Endothelial cell of umbilical vein (primary cell): ENCODE data around the gene ANGEL1. TPM values are rescaled to one million over a fixed set of nuclear protein-coding genes. Genes with fewer than 3 reads are reported as not detected.

Experiments
- BruUV-seq: library from RNA; stranded (reverse); fragments of 400-500 nt; replicated peaks from 2 replicates; lab custom pipeline; 2021; lab: Mats Ljungman, UMichigan
- CTCF ChIA-PET: fragments of 300-600, 350-600 bp; sonication (Branson Sonifier 250); formaldehyde crosslinking; loops from one replicate; lab custom pipeline; 2021; ENCODE audit warnings: antibody characterized with exemption, inconsistent platforms; lab: Charles Lee
- POLR2A ChIA-PET: fragments of 300-600, 350-600 bp; sonication (Branson Sonifier 250); formaldehyde crosslinking; loops from one replicate; lab custom pipeline; 2021; ENCODE audit warnings: antibody characterized with exemption, inconsistent platforms; lab: Charles Lee
- DNase-seq: peaks from one replicate; pipeline ENCODE4 v3.0.0-alpha.2; 2011; ENCODE audit warnings: low read depth, low spot score
- FAIRE-seq: peaks from 2 replicates; lab custom pipeline; 2011; peaks lifted over from hg19 to GRCh38; lab: Jason Lieb, UNC
- H2AFZ ChIP-seq: 2 replicates; pipeline ENCODE4 v1.6.0; 2012; ENCODE audit warnings: low read depth, low read length, control low read depth, inconsistent platforms
- H3K27ac ChIP-seq: 2 replicates; pipeline ENCODE4 v1.5.1; 2011; ENCODE audit warnings: low read depth, mild to moderate bottlenecking, control low read depth, low read length, moderate library complexity; ENCODE audit not compliant: insufficient read depth
- H3K27me3 ChIP-seq, 2 experiments: 2 replicates each; pipeline versions ENCODE4 v1.6.0 to v1.6.1; 2011; ENCODE audit warnings: low read length in 2 of 2, mixed read lengths in 1 of 2; ENCODE audit not compliant: control insufficient read depth in 2 of 2, insufficient read depth in 2 of 2
- H3K36me3 ChIP-seq, 2 experiments: 2 replicates in 1 of 2; 3 replicates in 1 of 2; pipeline ENCODE4 v1.5.1; 2011; ENCODE audit warnings: low read length in 2 of 2, mild to moderate bottlenecking in 1 of 2, moderate library complexity in 1 of 2; ENCODE audit not compliant: control insufficient read depth in 2 of 2, insufficient read depth in 2 of 2; ENCODE audit errors: extremely low read depth in 1 of 2
- H3K4me1 ChIP-seq: 3 replicates; pipeline ENCODE4 v1.5.1; 2011; ENCODE audit warnings: mild to moderate bottlenecking, low read length; ENCODE audit not compliant: control insufficient read depth, insufficient read depth; ENCODE audit errors: extremely low read depth
- H3K4me2 ChIP-seq: 2 replicates; pipeline ENCODE4 v1.6.1; 2011; ENCODE audit warnings: low read length, control low read depth, mixed read lengths; ENCODE audit not compliant: insufficient read depth
- H3K4me3 ChIP-seq, 3 experiments: fragments of 200-600 bp in 1 of 3; sonication (generic), shearing (Covaris generic) in 1 of 3; replicated peaks in 1 of 3; 2 replicates each; pipeline ENCODE4 v1.5.1; 2011 to 2016; ENCODE audit warnings: control low read depth in 3 of 3, low read length in 3 of 3, mild to moderate bottlenecking in 2 of 3, inconsistent platforms in 1 of 3, low read depth in 1 of 3, moderate library complexity in 1 of 3; ENCODE audit not compliant: insufficient read depth in 1 of 3
- H3K79me2 ChIP-seq: 2 replicates; pipeline ENCODE4 v1.6.0; 2012; ENCODE audit warnings: low read length, inconsistent platforms; ENCODE audit not compliant: control insufficient read depth, insufficient read depth
- H3K9ac ChIP-seq: replicated peaks from 2 replicates; pipeline ENCODE3; 2011; ENCODE audit warnings: low read length, control low read depth; ENCODE audit not compliant: insufficient read depth; ENCODE audit errors: extremely low read depth
- H3K9me1 ChIP-seq: replicated peaks from 3 replicates; pipeline ENCODE4 v1.6.0; 2011; ENCODE audit warnings: mild to moderate bottlenecking, low read length; ENCODE audit not compliant: control insufficient read depth, insufficient read depth; ENCODE audit errors: extremely low read depth
- H3K9me3 ChIP-seq: replicated peaks from 2 replicates; pipeline ENCODE4 v1.5.1; 2012; ENCODE audit warnings: low read length, inconsistent platforms; ENCODE audit not compliant: control insufficient read depth, insufficient read depth
- H4K20me1 ChIP-seq: replicated peaks from 2 replicates; pipeline ENCODE3; 2011; ENCODE audit warnings: mild to moderate bottlenecking, low read length; ENCODE audit not compliant: control insufficient read depth, insufficient read depth; ENCODE audit errors: extremely low read depth
- CTCF ChIP-seq, 2 donors: IDR thresholded peaks; 1 replicate in 1 of 2; 2 replicates in 1 of 2; pipeline ENCODE4 v1.5.1; 2011; ENCODE audit warnings: low read length in 2 of 2, mild to moderate bottlenecking in 2 of 2, moderate library complexity in 2 of 2, control low read depth in 1 of 2, inconsistent platforms in 1 of 2, low read depth in 1 of 2; ENCODE audit not compliant: insufficient read depth in 1 of 2; ENCODE audit errors: extremely low read depth in 1 of 2
- FOS ChIP-seq: IDR thresholded peaks from 2 replicates; pipeline ENCODE4 v1.6.1; 2011; ENCODE audit warnings: mild to moderate bottlenecking, low read length, moderate library complexity, borderline replicate concordance; ENCODE audit not compliant: insufficient read depth
- GATA2 ChIP-seq: IDR thresholded peaks from 2 replicates; pipeline ENCODE4 v1.7.0; 2011; ENCODE audit warnings: low read depth, mild to moderate bottlenecking, moderate library complexity, mixed read lengths, low read length; ENCODE audit not compliant: insufficient read length, insufficient read depth
- POLR2A ChIP-seq: IDR thresholded peaks from 2 replicates; pipeline ENCODE4 v1.6.1; 2012; ENCODE audit warnings: low read depth, mild to moderate bottlenecking, control low read depth, low read length
- POLR2AphosphoS5 ChIP-seq: IDR thresholded peaks from 2 replicates; pipeline ENCODE4 v1.6.1; 2012; ENCODE audit warnings: low read depth, mild to moderate bottlenecking, control low read depth, low read length, moderate library complexity; ENCODE audit not compliant: insufficient read depth
- dilution Hi-C: fragments of 300-500 bp; cut with MboI; formaldehyde crosslinking; loops from one replicate; pipeline ENCODE4 v1.15.0; 2019; ENCODE audit warnings: low sequenced_read_pairs; ENCODE audit not compliant: extremely low pct_ligation_motif_present
- intact Hi-C: fragments of 100-400 bp; cut with micrococcal nuclease; formaldehyde crosslinking; loops from one replicate; pipeline ENCODE4 v1.10.0; 2022
- polyA plus RNA-seq, 4 experiments: library from polyadenylated mRNA; depleted of rRNA in 3 of 4; stranded (reverse) in 3 of 4; unstranded in 1 of 4; fragments of >200 nt; gene quantifications; 2 replicates each; pipeline versions ENCODE4 v1.2.1 to v1.2.3, GENCODE V29; 2011 to 2012; ENCODE audit warnings: missing spikeins in 1 of 4
- total RNA-seq: library from RNA; stranded (reverse); gene quantifications from 2 replicates; pipeline ENCODE4 v1.2.3, GENCODE V29; 2021

Gene ANGEL1
- total and polyA plus RNA-seq, 2 donors (not counting 3 experiments of a cell fraction or from before 2014, with no cell fraction given): 14.8 to 22.0 TPM

GRCh38 chr14:76773188-76773885 lies 39.3 kb downstream of the ANGEL1 start:
- peaks cover 0 to 17% of the 10 kb centered on the region in 2 experiments for H3K36me3 ChIP-seq
- no peaks in the 10 kb centered on the region for H3K79me2 ChIP-seq
- peaks cover 27% of the 10 kb centered on the region for H3K4me1 ChIP-seq
- H2AFZ ChIP-seq: peak overlapping the region; percentile 85
- no peaks in the 10 kb centered on the region for H3K27me3 ChIP-seq
- peak overlapping the region; percentile 52 for H3K4me2 ChIP-seq
- H3K9me1 ChIP-seq: no peaks in the 10 kb centered on the region
- H3K27ac ChIP-seq: peak overlapping the region; percentile 92
- DNase-seq (peak; percentile 89), FAIRE-seq (peak; percentile 98)
- peak overlapping the region; percentile 38 for H3K9ac ChIP-seq
- TSS peak; percentile 7 for BruUV-seq
- intact Hi-C loops (loop anchor here (1.0 kb wide), 4 partner anchors 11 to 57 kb away; no protein-coding TSS in a partner anchor), dilution Hi-C loops (no loop called here)
- CTCF ChIA-PET: interaction anchor here (1.2 to 6.0 kb wide), 5 partner anchors 11 to 63 kb away, joined by 3 to 64 read pairs (median 5); partner anchors contain the start of gene VASH1
- no peaks in the 10 kb centered on the region for H4K20me1 ChIP-seq
- TF ChIP-seq POLR2AphosphoS5 (no peak), FOS (peak; percentile 87)
- POLR2A ChIA-PET: no interaction called here
- H3K9me3 ChIP-seq: no peaks in the 10 kb centered on the region
- H3K4me3 ChIP-seq: no peak overlapping the region

- H3K79me2 ChIP-seq: no peaks in the 10 kb centered on the region
- peak overlapping the region; percentile 45 for H3K9ac ChIP-seq
- DNase-seq (peak; percentile 95), FAIRE-seq (peak; percentile 93)
- no peaks in the 10 kb centered on the region for H4K20me1 ChIP-seq
- dilution Hi-C loops: no loop called here
- intact Hi-C loops: loop anchor here (1.0 kb wide), 4 partner anchors 10 to 56 kb away; no protein-coding TSS in a partner anchor
- no peaks in the 10 kb centered on the region for H3K27me3 ChIP-seq
- POLR2A ChIA-PET: interaction anchor here (0.9 kb wide), 1 partner anchor 53 kb away, joined by 3 read pairs; no protein-coding TSS in a partner anchor
- H3K4me1 ChIP-seq: peaks cover 35% of the 10 kb centered on the region
- CTCF ChIA-PET: interaction anchor here (0.8 to 6.0 kb wide), 7 partner anchors 11 to 62 kb away, joined by 3 to 64 read pairs (median 5); partner anchors contain the start of gene VASH1
- peak overlapping the region; percentile 85 for H2AFZ ChIP-seq
- H3K27ac ChIP-seq: peak overlapping the region; percentile 92
- TF ChIP-seq POLR2AphosphoS5 (peak; percentile 43), GATA2 (no peak), CTCF (IDR thresholded peaks at IDR 0.05; ENCODE audit: extremely low read depth in 1 of 2, insufficient read depth in 1 of 2, low read depth in 1 of 2, low read length in 2 of 2) (peak in 1 of 2 donors; percentile 4), POLR2A (peak; percentile 54)
- peaks cover 0 to 10% of the 10 kb centered on the region in 2 experiments for H3K36me3 ChIP-seq
- H3K9me3 ChIP-seq: no peaks in the 10 kb centered on the region
- H3K4me2 ChIP-seq: peak overlapping the region; percentile 52
- no peaks in the 10 kb centered on the region for H3K9me1 ChIP-seq
- BruUV-seq: TSS peak; percentile 81
- H3K4me3 ChIP-seq: no peak overlapping the region
These were observed 40.1 kb downstream of the ANGEL1 start for GRCh38 chr14:76772300-76773187.
